Dermis microvascular lymphatic vessel endothelial cell (primary cell): Measurements from ENCODE around the gene MATN1. TPM values are rescaled to one million over a fixed set of nuclear protein-coding genes. Genes with fewer than 3 reads are reported as not detected.
A peak's percentile ranks its signal among the peaks of the same experiment; 100 is the strongest.

Source experiments
- DNase-seq, 2 donors: peaks; one replicate each; pipeline versions ENCODE4 v3.0.0 to v3.0.0-alpha.2; 2010; ENCODE audit warnings: low read depth in 2 of 2
- total RNA-seq: library from RNA; depleted of rRNA; stranded (reverse); fragments of >200 nt; gene quantifications from 2 replicates; pipeline ENCODE4 v1.2.1, GENCODE V29; 2014

The MATN1 gene
- total RNA-seq, 1 donor from 2014 or later = under 0.01 TPM

GRCh38 chr1:30732277-30732996 is 9.1 kb upstream of the MATN1 start:
- no peak for DNase-seq

- no peak for DNase-seq
These were observed 8.5 kb upstream of the MATN1 start for GRCh38 chr1:30731806-30732276.

DNA sequence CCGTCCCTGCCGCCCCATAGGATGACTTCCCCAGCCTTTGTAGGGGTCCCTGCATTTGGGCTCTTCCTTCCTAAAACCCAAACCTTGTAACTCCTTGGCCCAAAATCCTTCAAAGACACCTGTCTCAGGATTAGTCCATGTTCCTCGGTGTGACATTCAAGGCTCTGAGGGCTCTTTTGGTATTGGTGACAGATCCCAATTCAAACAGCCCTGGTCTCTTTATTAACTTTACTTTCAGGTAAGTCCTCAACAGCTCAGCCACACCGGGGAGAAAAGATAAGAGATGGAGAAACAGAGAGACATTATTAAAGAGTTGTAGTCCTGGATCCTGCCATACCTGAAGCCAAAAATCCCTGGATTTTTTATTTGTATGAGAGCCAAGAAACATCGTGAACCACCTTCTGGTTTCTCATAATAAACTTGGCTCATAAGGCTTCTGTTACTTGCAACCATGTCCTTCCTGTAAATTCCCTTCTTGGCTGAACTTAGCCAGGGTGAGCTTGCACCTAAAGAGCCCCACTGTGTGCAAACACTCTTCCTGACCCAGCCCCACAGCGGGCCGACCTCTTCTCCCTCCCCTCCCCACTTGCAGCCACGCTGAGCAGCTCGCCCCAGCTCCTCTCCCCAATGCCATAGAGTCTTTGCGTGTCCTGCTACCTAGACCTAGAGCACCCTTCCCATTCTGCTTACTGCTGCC is 7.9 kb upstream of the MATN1 start:
- no peak for DNase-seq

DNA sequence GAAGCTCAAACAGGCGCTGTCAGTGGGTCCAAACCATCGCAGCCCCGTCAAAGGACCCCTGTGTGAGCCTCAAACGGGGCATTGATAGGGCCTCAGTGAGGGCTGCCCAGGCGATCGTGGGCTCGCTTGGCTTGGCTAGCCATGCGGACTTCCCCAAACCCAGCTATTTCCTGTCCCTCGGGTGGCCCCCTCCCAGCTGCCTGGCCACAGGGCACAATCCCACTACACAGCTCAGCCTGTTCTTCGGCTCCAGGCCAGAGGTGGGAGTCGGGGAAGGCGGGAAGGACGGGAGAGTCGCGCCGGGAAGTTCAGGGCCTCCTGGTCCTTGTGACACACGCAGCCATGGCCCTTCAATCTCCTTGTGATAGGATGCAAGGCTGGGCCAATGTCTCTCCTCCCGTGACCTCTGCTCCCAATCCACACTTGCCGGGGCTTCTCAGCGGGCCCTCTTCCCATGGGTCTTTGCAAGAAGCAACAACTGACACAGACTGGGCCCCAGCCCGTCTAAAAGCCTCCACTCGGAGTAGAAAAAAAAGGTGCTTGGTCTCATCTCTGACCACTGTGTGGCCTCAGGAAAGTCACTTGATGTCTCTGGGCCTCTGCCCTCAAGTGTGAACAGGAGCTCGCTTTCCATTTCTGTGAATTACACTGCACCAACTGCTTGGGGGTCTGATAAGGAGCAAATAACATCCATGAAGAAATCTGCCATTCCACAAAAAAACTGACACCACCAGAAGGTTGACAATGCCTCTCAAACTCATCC is 7.1 kb upstream of the MATN1 start:
- DNase-seq = peak in 1 of 2 donors; percentile 25

DNA sequence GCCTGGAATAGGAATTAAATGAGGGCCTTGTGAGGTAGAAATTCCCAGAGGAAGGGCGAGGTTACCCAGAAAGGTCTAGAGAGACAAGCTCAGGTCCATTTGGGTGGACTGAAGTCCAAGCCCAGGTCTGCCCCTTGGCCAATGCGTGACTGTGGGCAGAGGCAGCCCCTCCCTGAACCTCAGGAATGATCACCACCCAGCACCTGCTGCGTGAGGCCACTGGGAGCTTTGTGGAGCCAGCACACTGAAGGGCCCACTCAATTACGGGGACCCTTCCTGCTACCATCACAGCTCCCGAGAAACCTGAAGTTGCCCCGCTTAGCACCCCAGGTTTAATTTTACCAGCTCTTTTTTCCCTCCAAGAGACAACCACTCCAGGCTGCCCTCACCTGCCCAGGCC is 6.5 kb upstream of the MATN1 start:
- no peak for DNase-seq

DNA sequence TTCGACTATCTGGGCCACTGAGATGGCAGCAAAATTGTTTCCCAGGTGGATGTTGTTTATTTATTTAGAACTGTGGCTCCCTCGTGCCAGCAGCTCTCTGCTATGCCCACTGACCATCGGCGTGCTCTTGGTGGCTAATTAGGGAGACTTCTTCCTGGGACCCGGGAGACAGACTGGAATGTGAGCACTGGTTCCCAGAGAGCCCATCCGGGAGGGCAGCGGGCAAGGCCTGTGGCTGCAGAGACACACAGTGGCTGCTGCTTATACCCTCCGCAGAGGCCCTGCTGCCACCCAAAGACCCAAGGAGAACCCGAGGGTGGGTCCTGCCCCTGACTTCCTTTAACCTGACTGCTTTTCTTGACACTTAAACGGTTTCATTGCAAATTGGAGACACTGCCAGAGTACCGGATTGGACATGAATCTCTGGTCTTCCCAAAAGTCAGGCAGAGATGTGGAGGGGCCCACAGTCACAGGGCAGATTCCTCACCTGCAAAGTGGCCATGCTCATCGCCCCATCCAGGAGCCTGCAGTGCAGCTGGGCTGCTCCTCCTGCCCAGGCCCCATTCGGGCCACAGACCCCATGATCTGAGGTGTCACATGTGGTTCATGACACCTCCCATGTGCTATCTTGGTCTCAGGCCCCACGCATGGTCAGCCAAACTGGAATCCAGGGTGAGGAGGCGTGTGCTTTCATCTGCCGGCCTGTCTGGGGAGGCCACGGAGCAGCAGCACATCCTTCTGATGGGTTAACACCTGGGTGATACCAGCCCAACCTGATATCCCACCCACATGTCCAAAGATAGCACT is 5.7 kb upstream of the MATN1 start:
- DNase-seq = no peak

GRCh38 chr1:30728340-30728739 is 5.0 kb upstream of the MATN1 start:
- DNase-seq = no peak

DNA sequence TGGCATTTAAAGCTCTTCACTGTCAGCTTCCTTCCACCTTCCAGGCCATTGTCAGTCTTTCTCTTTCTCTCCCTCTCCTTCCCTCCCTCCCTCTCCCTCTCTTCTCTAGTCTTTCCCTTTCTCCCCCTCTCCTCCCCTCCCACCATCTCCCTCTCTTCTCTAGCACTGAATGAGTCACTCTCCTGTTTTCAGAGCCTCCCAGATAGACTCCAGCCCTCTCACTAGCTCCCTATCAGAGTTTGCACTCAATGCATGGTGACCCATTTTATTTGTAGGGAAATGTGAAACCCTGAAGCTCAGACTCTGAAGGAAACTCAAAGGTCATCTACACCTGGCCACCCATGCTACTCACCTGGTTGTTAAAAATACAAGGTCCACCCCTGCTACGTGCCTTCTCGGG is 4.4 kb upstream of the MATN1 start:
- peak in 1 of 2 donors; percentile 41 for DNase-seq

GRCh38 chr1:30726773-30727684 is 3.6 kb upstream of the MATN1 start:
- DNase-seq = no peak

DNA sequence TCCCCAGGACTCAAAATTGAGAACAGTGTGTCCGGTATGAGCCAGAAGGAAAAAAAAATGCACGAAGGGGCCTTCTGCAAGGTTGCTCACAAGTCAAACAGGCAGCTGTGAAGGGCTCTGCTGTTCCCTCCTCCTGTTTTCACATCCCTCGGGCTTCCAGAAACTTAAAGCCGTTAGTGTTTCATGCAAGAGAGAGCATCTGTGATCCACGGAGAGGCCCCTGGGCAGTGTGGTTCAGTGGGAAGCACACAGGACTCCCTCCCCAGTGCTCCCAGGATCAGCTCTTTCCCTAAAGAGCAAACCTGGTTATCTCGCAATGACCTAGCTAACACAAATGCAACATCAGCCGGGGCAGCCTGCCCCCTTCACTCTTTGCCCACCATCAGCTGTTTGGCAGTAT is 2.9 kb upstream of the MATN1 start:
- DNase-seq = no peak

DNA sequence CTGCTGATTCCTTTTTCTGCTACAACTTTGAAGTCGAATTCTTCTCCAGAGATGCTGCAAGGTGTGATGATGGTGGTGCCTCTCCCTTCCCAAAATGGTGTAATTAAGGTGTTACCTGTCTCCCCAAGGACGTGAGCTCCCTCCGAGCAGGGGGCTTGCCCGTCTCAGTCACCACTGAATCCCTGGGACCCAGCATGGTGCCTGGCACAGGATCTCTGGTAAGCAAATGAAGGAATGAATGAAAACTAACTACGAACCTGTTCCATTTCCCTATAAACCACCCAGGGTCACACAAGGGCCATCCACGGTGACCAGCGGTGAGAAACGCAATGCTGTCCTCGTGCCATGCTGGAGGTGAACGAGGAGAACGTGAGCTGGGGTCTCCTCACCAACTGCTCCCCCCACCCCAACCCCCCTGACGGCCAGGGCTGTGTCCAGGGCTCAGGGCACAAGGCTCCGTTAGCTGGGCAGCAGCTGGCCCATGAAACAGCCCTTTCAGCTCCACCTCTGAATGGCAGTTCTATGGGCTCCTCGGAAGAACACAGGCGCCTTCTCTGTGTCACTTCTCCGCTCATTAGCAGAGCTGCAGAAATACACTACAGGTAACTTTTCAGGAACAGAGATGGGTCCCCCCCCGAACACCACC is 2.2 kb upstream of the MATN1 start:
- no peak for DNase-seq

DNA sequence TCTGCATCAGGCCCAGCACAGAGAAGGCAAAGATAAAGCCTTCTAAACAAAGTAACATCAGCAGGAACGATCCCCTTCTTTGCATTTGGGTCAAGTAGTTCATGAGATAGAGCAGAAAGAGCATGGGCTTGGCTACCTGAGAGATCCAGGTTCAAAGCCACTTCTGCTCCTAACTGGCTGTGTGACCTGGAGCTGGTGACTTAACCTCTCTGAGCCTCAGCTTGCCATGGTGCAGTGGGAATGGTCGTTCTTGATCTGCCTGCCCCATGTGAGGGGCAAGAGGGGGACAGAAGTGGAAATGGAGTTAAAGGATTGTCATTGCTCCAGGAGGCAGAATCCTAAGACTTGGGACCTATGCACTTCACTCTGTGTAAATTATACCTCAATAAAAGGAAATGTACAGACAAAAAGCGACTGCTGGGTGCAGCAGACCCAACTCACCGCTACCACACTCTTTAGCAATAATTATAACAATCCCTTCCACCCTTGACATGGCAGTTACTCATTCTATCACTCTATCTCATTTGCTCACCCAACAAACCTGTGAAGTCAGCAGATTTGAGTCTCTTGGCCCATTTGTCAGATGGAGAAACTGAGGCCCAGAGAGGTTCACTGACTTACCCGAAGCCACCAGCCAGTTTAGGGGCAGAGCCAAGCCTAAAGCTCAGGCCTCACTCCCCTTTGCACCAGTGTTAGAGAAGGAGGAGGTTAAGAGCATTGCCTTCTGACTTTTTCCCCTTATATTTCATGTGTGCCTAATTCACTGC is 1.5 kb upstream of the MATN1 start:
- DNase-seq = no peak

- no peak for DNase-seq
These were observed 790 bp upstream of the MATN1 start for GRCh38 chr1:30724175-30724574.

DNA sequence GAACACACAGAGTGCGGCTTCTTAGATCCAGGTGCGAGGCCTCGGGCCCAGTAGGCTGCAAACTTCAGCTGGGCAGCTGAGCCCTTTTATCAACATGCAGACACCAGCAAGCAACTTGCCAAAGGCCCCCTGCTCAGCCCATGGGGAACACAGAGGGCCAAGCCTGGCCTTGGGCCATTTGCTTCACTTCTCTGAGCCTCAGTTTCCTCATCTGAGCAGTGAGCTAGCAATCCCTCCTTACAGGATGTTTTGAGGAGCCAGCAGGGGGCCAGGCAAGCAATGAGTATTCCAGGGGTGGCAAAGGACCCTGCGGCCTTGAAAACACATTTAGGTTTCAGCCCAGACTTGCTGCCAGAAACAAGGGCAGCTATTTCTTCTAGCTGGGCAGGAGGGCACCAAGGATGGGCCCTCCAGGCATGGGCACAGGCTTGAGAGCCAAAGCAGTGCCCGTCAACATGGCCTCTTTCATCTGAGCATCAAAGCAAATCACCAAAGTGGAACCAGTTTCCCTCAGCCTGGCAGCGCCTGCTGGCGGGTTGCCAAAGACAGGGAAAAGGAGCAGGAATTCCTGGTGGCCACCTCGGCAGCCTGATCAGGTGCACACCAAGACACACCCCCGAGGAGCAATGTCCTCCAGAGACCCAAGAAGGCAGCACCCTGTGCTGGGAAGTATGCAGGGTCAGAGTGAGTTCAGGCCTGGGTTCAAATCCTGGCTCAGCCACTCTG is 1.4 kb downstream of the MATN1 start:
- DNase-seq = no peak

- DNase-seq = no peak
These were observed 2.0 kb downstream of the MATN1 start for GRCh38 chr1:30721341-30721793.

GRCh38 chr1:30720271-30721223 is 2.8 kb downstream of the MATN1 start:
- DNase-seq = no peak
